ENCODE data around the gene RCSD1. TPM values are rescaled to one million over a fixed set of nuclear protein-coding genes. Genes with fewer than 3 reads are reported as not detected.

RCSD1 gene
- total and polyA plus RNA-seq, 11 donors = 14.1 to 51.5 (median 29.6) TPM

- Histone ChIP-seq H3K36me3 (peaks cover 0 to 12% (median 0%) of the 10 kb centered on the region in 9 donors), H3K4me1 (peaks cover 15 to 100% (median 98%) of the 10 kb centered on the region in 12 donors), H3K9me3 (no peaks in the 10 kb centered on the region), H3K27me3 (no peaks in the 10 kb centered on the region), H3K27ac (peak overlapping the region; percentile 54 to 87 (median 78)), H3K4me3 (no peak overlapping the region)
- intact Hi-C loops (cut with DNase I) = loop anchor here in 2 of 10 donors (5.0 kb wide), 1 partner anchor 32 kb away; no protein-coding TSS in a partner anchor
- ATAC-seq (peak; percentile 35 to 90 (median 64)), DNase-seq (peak in 4 of 5 donors; percentile 65 to 79 (median 72))
- WGBS, 4 donors = 20 to 37% (median 24%) methylated on average over 7 of the region's 7 CpGs
- TF ChIP-seq POLR2A (IDR thresholded peaks at IDR 0.05) = no peak
These were observed 25.0 kb downstream of the RCSD1 start for GRCh38 chr1:167654975-167655575.

- DNase-seq = no peak
- H3K9me3 ChIP-seq = no peaks in the 10 kb centered on the region
- H3K36me3 ChIP-seq = peaks cover 0 to 12% (median 0%) of the 10 kb centered on the region in 9 donors
- H3K4me1 ChIP-seq = peaks cover 18 to 100% (median 98%) of the 10 kb centered on the region in 12 donors
- no peak overlapping the region for H3K4me3 ChIP-seq
- intact Hi-C loops (cut with DNase I) = no loop called here
- WGBS, 4 donors = 91 to 96% (median 93%) methylated on average over 2 of the region's 2 CpGs
- peak overlapping the region in 7 of 12 donors; percentile 1 to 81 (median 80) for H3K27ac ChIP-seq
- no peak for ATAC-seq
- no peaks in the 10 kb centered on the region for H3K27me3 ChIP-seq
- TF ChIP-seq, protein P1, sequence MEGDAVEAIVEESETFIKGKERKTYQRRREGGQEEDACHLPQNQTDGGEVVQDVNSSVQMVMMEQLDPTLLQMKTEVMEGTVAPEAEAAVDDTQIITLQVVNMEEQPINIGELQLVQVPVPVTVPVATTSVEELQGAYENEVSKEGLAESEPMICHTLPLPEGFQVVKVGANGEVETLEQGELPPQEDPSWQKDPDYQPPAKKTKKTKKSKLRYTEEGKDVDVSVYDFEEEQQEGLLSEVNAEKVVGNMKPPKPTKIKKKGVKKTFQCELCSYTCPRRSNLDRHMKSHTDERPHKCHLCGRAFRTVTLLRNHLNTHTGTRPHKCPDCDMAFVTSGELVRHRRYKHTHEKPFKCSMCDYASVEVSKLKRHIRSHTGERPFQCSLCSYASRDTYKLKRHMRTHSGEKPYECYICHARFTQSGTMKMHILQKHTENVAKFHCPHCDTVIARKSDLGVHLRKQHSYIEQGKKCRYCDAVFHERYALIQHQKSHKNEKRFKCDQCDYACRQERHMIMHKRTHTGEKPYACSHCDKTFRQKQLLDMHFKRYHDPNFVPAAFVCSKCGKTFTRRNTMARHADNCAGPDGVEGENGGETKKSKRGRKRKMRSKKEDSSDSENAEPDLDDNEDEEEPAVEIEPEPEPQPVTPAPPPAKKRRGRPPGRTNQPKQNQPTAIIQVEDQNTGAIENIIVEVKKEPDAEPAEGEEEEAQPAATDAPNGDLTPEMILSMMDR (IDR thresholded peaks at IDR 0.05) = no peak
- TF ChIP-seq POLR2A (IDR thresholded peaks at IDR 0.05) = no peak
These were observed 26.6 kb downstream of the RCSD1 start for GRCh38 chr1:167656657-167657056.

DNA sequence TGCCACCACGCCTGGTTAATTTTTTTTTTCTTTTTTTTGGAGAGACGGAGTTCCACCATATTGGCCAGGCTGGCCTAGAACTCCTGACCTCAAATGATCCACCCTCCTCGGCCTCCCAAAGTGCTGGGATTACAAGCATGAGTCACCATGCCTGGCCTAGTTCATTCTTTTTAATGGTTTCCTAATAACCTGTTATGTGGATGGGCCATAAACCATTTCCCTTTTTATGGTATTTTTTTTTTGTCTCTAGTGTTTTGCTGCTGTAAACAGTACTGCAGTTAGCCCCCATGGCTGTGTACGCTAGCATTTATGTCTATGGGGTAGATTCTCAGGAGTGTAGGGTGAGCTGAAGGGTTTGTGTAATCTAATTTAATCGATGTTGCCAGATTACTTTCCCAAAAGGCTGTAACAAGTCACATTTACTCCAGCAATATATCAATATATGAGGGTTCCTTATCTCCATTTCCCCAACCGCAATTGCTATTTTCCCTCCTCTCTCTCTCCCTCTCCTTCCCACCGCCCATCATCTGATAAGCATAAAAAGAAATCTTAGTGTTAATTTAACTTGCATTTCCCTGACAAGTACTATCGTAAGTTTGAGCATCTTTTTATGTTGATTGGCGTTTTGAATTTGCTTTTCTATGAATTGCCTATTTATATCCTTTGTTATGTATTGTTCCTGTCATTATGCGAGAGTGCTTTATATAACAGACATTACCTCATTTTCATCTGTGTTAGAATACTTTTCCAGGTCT is 28.7 kb downstream of the RCSD1 start:
- no peaks in the 10 kb centered on the region for H3K9me3 ChIP-seq
- H3K4me3 ChIP-seq = no peak overlapping the region
- 42 to 51% (median 46%) methylated on average over 10 of the region's 10 CpGs for WGBS, 4 donors
- intact Hi-C loops (cut with DNase I) = no loop called here
- H3K27ac ChIP-seq = peak overlapping the region in 10 of 12 donors; percentile 1 to 75 (median 26)
- peaks cover 32 to 100% (median 99%) of the 10 kb centered on the region in 12 donors for H3K4me1 ChIP-seq
- H3K36me3 ChIP-seq = peaks cover 0 to 7% (median 0%) of the 10 kb centered on the region in 9 donors
- no peaks in the 10 kb centered on the region for H3K27me3 ChIP-seq
- TF ChIP-seq, protein P1 (IDR thresholded peaks at IDR 0.05) = no peak
- TF ChIP-seq POLR2A (IDR thresholded peaks at IDR 0.05) = no peak
- ATAC-seq (no peak), DNase-seq (no peak)

DNA sequence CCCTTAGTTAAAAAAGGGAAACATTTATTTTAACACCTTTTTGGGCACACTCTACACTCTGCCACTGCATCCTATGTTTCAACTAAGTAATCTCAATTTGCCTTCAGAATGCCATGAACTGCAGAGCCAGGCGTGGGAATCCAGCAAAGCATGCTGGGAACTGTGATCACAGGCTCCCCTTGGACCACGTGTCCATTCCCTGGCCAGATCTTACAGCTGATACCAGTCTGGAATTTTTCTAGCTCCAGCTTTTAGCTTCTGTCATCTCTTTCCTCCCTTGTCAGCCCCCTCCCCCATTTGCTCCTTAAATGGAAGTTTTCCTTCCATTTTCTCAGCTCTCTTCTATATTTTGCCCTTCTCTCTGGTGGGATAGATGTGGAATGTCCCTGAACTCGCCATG is 29.4 kb downstream of the RCSD1 start:
- DNase-seq (no peak), ATAC-seq (no peak)
- WGBS, 4 donors = 38 to 41% (median 39%) methylated on average over 3 of the region's 3 CpGs
- Histone ChIP-seq H3K4me1 (peaks cover 31 to 100% (median 99%) of the 10 kb centered on the region in 12 donors), H3K27ac (peak overlapping the region in 8 of 12 donors; percentile 4 to 75 (median 37)), H3K27me3 (no peaks in the 10 kb centered on the region), H3K9me3 (no peaks in the 10 kb centered on the region), H3K4me3 (no peak overlapping the region), H3K36me3 (peaks cover 0 to 6% (median 0%) of the 10 kb centered on the region in 9 donors)
- intact Hi-C loops (cut with DNase I) = no loop called here
- no peak for TF ChIP-seq POLR2A (IDR thresholded peaks at IDR 0.05)
- TF ChIP-seq, protein P1 (IDR thresholded peaks at IDR 0.05) = no peak
